SHP77 (cell line): ENCODE results near the gene UBA52.
"Not testable (repeated sequence)": the region's sequence is repeated elsewhere in the genome, so short reads cannot be mapped to it uniquely, and the experiment has no call there.

ENCODE experiments used
- DNase-seq, 2 experiments: peaks; one replicate each; lab custom pipeline; 2025; lab: John Stamatoyannopoulos, UW

Gene UBA52

GRCh38 chr19:18571564-18572344 is at the start of gene UBA52:
Gene UBA52, plus strand, starts transcription at chr19:18571857. Its CDS starts 1,444 bp downstream, at chr19:18573301.
- peak; percentile 99 for DNase-seq

GRCh38 chr19:18522124-18522861 is 49.4 kb upstream of the UBA52 start:
- peak; percentile 100 for DNase-seq

- DNase-seq, result not testable (repeated sequence)
Observed at GRCh38 chr19:18522862-18523440, 48.7 kb upstream of the UBA52 start.

GRCh38 chr19:18523841-18524240 is 47.8 kb upstream of the UBA52 start:
- no peak for DNase-seq

- no peak for DNase-seq
Observed at GRCh38 chr19:18526316-18526715, 45.3 kb upstream of the UBA52 start.

GRCh38 chr19:18529782-18530181 is 41.9 kb upstream of the UBA52 start:
- no peak for DNase-seq

GRCh38 chr19:18531485-18531884 is 40.2 kb upstream of the UBA52 start:
- no peak for DNase-seq

GRCh38 chr19:18532168-18532890 is 39.3 kb upstream of the UBA52 start:
- DNase-seq, result no peak

- no peak for DNase-seq
Observed at GRCh38 chr19:18533058-18533457, 38.6 kb upstream of the UBA52 start.

- DNase-seq, result no peak
Observed at GRCh38 chr19:18536475-18536874, 35.2 kb upstream of the UBA52 start.

- no peak for DNase-seq
Observed at GRCh38 chr19:18537431-18537830, 34.2 kb upstream of the UBA52 start.

GRCh38 chr19:18538115-18538514 is 33.5 kb upstream of the UBA52 start:
- no peak for DNase-seq

- DNase-seq, result no peak
Observed at GRCh38 chr19:18539372-18539771, 32.3 kb upstream of the UBA52 start.

- DNase-seq, result not testable (repeated sequence)
Observed at GRCh38 chr19:18540200-18540599, 31.5 kb upstream of the UBA52 start.

- no peak for DNase-seq
Observed at GRCh38 chr19:18541258-18541991, 30.2 kb upstream of the UBA52 start.

GRCh38 chr19:18541992-18542940 is 29.4 kb upstream of the UBA52 start:
- no peak for DNase-seq

- DNase-seq, result peak; percentile 90 to 93
Observed at GRCh38 chr19:18542941-18543813, 28.5 kb upstream of the UBA52 start, which contains the start of gene FKBP8. Gene FKBP8, minus strand, starts transcription at chr19:18543573. Its CDS starts 1,603 bp downstream, at chr19:18541970.

GRCh38 chr19:18543814-18544475 is 27.7 kb upstream of the UBA52 start:
- DNase-seq, result peak; percentile 80 to 82

GRCh38 chr19:18551631-18552030 is 20.0 kb upstream of the UBA52 start:
- no peak for DNase-seq
